ENCODE results near the gene GHRL.

The GHRL gene

DNA sequence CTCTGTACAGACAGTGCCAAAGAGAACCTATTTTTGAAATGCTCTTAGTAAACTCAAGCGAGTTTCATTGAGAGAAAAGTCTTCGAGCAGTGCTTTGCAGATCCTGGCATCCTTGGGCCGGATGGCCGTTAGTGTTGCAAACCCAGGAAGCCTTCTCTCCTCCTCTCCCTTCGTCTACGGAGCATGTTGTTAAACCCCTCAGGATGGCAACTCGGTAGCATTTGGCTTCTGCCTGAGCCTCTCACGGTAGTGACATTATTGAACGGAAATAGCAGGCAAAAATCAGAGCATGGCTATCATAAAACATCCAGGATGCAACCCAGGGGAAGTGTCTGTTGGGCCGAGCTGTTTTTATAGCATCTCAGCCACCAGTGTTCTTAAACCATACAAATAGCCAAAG is 34.8 kb upstream of the GHRL start:
- DNase-seq (ENCODE audit: low read depth, low spot score) = no peak

DNA sequence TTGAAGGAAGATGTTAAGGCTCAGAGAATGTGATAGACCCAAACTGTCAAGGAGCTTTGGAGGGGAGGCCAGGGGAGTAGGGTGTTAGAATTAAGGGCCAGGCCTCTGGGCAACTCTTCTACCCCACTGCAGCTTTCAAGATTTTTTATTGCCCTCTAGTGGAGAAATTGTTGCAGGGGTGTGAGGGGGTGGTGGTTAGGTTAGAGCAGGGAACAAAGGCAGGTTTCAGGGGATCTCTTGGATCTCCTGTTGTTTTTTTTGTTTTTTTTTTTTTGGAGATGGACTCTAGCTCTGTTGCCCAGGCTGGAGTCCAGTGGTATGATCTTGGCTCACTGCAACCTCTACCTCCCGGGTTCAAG is 29.6 kb upstream of the GHRL start:
- no peak for DNase-seq (ENCODE audit: low read depth, low spot score)

DNA sequence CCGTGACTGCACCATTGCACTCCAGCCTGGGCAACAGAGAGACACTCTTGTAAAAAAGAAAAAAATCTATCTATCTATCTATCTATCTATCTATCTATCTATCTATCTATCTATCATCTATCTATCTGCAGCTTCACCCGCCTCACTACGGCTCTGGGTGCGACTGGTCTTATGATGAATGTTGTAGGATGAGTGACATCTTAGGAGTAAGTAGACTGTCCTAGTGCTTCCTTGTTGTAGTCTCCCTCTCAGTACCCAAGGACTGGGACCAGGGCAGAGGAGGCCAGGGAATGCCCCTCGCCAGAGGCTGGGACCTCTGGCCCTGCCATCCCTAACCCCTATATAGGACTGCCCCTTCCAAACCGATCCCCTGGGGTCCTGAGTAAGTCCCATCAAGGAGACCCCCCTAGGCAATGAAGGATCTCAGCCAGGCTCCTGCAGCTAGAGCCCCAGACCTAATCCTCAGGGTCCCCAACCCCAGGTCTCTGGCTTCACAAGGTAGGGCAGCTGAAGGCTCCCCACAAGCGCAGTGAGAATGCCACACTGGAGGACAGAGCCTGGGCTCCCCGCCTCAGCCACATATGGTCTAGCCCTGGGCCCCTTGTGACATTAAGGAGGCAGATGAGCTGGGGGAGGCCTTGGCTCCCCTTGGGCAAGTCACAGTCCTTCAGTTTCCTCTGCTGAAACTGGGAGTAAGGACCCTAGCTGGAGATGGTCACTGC is 29.0 kb upstream of the GHRL start:
- no peak for DNase-seq (ENCODE audit: low read depth, low spot score)

DNA sequence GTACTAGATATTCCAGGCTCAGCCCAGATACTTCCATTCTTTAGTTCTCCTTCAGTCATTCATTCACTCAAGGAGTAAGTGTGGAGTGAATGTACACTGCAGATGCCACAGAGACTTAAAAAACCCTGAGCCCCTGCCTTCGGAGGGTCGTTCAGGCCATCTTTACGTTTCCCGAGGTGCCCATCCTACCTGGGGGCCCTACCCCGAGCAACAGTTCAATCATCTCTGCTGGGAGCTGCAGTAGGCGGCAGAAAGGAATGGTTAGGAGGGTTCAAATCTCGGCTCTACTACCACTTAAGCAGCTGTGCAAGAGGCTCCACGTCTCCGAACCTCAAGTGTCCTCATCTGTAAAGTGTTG is 27.6 kb upstream of the GHRL start:
- DNase-seq (ENCODE audit: low read depth, low spot score) = no peak

DNA sequence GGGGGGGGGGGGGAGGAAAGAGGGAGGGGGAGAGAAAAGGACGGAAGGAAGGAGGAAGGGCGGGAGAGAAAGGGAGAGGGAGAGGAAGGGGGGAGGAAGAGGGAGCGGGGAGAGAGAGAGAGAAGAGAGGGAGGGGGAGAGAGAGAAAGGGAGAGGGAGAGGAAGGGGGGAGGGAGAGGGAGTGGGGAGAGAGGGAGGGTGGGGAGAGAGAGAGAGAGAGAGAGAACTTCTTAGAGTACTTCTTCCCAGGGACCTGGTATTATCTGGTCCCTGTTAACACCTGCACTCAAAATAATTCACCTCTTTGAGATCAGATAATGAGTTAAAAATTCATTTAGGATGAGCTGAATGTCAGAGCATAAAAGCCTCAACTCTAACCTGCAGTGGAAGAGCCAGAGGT is 27.1 kb upstream of the GHRL start:
- no peak for DNase-seq (ENCODE audit: low read depth, low spot score)

DNA sequence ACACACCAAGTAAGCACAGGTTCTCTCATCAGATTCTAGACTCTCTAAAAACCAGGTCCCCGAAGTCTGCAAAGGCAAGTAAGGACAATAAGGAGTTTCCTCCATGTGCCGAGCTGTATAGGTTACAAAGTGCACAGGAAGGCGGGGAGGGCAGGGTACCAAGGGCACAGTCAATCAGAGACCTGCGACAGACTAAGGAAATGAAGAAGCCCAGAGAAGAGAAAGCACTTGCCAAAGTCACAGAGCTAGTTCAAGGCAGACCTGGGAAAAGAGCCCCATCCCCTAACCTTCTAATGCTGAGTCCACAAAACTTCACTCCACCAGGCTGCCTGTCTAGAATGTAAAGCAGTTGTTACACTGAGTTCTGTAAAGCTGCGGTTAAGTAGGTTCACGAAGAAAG is 26.5 kb upstream of the GHRL start:
- no peak for DNase-seq (ENCODE audit: low read depth, low spot score)

DNA sequence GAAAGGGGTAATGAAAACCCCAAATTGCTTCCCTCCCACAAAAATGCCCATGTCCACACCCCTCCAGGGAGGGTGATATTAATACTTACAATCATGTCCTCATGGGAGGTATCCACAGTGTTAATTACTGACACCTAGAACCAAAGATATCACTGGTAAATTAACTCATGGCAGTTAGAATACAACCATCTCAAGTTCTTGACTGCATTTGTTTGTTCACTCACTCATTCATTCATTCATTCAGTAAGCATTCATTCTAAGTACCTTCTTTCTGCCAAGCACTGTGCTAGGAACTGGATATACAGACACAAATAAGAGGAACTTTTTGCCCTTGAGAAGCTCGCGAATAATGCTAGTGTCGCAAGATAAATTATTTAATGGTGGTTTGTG is 25.2 kb upstream of the GHRL start:
- DNase-seq (ENCODE audit: low read depth, low spot score) = no peak

DNA sequence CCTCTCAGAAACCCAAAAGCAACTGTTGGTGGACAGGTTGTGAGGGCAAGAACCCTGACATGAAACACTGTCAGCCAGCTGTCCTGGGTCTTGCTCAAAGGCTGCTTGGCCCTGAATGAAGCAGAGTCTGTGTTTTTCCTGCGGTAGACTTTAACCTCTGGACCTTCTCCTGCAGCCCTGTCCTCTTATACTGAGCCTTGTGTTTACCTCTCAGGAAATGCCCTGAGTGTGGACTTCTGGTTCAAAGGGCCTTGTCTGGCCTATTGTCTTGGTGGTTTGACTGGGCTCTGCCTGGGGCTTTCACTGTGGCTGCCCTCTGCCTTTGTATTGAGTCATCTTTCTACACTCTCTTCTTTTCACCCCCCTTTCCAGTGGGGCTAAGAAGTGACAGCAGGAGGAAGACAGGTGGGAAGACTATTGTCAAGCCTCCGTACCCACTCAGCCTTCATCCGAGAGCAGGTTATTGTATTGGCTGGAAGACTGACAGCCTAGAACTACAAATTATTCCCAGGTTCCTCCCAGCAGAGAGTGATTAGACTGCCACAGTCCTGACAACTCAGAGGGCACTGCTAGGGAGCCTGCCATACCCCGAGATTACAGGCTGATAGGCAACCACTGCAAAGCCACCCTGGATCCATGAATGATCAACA is 24.7 kb upstream of the GHRL start:
- DNase-seq (ENCODE audit: low read depth, low spot score) = no peak

DNA sequence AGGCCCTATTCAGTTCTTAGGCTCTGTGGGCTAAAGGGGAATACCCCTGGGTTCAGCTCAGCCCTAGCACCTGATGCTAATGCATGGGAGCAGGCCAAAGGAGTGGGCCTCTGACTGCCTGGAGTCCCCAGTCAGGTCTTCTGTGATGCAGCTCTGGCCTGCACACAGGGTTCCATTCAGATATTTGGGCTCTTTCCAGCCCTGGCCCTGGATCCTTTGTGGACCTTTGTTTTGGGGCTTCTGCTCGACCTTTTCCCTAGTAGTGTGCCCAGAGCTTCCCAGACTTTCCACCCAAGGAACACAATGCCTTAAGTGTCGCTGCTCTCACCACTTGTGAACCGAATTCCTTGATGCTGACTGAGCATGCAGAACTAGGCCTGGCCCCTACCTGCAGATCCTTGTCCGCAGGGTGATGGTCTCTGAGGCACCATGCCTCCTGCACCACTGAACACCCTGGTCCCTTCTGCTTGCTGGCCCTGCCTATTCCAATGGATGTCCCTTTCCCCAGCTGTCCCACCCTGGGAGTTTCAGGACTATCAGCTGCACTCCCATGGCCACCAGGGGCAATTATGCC is 23.1 kb upstream of the GHRL start:
- no peak for DNase-seq (ENCODE audit: low read depth, low spot score)

DNA sequence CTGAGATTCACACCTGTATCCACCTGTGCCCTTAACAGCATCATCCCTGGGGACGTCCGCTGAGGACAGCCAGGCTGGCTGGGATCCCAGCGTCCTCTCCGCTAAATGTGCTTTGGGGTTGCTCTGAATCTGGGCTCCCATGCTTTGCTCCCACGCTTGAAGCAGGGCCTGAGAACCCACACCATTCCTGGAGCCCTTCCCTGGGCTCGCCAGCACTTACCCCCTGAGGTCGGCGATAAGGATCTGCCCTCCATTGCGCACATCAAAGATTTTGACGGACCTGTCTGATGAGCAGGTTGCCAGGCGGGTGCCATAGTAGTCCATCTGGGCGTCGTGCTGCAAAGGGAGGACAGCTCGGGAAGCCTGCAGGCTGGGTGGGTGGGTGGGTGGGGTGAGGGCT is 22.4 kb upstream of the GHRL start:
- no peak for DNase-seq (ENCODE audit: low read depth, low spot score)

DNA sequence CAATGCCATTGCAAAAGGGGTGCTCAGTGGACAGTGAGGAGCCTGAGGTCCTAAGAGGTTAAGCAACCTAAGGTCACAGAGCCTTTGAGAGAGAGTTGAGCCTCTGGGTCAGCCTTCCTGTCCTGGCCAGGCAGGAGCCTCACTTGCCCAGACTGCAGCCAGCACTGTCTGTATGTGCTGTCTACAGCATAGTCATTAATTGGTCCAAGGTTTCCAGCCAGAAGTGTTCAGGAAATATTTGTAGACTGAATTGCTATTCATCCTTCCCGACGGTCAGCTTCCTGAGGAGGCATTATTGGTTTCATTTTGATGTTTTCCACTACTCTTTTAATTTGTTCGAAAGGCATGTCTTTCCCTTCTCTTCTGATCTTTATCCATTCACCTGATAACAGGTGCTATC is 20.1 kb upstream of the GHRL start:
- DNase-seq (ENCODE audit: low read depth, low spot score) = no peak

DNA sequence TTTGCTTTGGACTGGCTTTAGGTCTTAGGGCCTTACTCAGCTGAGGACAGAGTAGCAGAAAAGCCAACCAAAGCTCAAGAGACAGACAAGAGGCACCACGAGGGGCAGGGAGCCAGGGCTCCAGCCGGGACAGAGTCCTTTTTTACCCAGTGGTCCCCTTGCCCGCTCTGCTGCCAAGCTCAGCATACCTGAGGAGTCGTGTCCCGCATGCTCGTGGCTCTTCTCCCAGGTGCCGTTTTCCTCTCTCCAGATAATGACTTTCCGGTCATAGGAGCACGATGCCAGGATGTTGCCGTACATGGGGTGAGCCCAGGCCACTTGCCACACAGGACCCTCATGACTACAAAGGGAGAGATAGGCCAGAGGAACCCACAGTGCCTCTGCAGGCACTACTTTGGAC is 19.6 kb upstream of the GHRL start:
- no peak for DNase-seq (ENCODE audit: low read depth, low spot score)

DNA sequence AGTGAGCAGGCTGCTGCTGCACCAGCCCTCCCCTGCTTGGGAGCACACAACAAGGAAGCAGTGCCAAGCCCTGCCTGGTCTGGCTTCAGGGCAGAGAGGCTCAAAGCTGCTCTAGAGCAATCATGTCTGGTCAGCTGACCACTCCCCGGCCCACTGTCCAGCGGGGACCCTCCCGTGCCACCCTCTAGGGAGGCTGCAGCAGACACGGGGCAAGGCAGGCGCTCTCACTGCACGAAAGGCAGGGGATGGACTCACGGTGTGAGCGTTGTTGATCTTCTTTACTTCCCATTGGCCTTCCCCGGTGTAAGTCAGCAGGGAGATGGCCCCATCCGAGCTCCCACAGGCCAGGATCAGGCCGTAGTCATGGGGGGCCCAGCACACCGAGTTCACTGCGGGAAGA is 19.0 kb upstream of the GHRL start:
- DNase-seq (ENCODE audit: low read depth, low spot score) = no peak

DNA sequence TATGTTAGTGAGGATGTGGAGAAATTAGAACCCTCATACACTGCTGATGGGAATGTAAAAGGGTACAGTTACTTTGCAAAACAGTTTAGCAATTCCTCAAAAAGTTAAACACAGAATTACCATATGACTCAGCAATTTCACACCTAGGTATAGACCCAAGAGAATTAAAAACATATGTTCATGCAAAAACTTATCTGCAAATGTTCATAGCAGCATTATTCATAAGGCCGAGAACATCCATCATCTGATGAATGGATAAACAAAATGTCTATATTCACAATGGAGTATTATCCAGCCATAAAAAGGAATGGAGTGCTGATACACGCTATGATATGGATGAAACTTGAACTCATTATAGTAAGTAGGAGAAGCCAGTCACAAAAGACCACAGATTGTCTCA is 17.8 kb upstream of the GHRL start:
- DNase-seq (ENCODE audit: low read depth, low spot score) = no peak

DNA sequence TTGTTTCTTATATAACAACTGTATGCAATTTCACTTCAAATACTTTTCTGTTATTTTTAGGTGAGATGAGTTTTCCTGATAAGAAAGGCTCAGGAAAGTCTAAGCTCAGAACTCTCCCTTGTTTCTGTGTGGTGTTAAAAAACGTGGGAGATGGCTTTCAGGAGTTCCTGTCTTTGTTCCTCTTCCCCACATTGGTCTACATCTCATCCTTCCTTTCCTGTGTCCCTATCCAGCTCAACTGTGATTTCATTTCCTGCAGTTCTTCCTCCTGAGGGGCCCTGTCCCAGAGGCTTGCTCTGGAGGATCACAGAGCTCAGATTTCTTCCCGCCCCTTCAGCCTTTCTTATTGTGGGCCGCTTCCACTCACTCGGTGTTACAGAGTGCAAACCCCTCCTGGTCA is 17.0 kb upstream of the GHRL start:
- DNase-seq (ENCODE audit: low read depth, low spot score) = no peak

DNA sequence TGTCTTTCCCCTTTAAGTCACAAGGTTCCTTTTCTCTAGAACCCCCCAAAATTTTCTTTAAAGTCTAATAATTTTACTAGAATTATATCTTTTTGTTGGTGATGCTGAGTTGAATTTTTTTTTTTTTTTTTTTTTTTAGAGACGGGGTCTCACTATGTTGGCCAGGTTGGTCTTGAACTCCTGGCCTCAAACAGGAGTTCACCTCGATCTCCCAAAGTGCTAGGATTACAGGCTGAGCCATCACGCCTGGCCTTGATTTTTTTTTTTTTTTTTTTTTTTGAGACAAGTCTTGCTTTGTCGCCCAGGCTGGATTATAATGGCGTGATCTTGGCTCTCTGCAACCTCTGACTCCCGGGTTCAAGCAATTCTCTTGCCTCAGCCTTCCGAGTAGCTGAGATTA is 15.9 kb upstream of the GHRL start:
- DNase-seq (ENCODE audit: low read depth, low spot score) = no peak

DNA sequence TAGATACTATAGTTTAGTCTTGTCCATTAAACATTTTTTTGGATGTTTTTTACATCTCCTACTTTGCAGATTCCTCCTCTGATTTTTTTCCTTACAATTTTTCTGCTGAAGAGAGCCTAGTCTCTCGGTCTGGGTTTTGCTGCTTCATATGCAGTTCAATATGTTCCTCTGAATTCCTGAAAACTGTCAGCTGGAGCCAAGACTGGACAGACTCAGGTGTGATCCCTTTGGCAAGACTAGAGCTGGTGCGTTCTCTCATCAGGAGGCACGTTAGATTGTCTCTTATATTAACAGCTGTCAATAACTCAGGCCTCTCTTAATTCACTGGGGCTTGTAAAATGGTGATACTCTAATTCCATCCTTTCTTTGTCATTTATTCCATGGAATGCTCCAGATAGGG is 13.4 kb upstream of the GHRL start:
- no peak for DNase-seq (ENCODE audit: low read depth, low spot score)

DNA sequence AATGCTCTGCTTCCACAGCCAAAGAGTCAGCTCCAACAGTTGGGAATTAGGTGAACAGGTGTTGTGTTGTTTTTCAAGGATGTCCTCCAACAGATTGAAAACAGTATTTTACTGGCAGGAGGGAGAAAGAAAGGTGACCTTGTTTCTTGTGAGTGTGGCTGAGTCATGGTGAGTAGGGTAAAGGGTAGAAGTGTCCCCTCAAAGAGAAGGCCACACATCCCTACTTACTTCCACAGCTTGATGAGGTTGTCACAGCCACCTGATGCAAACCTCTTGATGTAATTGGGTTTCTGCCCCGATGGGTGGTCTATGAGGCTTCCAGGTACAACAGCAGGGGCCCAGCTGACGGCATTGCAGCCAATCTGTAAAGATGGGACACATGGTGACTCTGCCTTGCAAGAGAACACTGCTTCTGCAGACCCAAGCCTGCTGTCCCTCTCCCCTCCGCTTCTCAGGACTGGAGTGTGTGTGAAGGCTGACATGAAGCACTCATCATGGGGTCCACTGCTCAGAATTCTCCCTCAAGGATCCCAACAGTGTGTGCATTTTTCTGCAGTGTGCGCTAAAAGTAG is 12.7 kb upstream of the GHRL start:
- no peak for DNase-seq (ENCODE audit: low read depth, low spot score)

DNA sequence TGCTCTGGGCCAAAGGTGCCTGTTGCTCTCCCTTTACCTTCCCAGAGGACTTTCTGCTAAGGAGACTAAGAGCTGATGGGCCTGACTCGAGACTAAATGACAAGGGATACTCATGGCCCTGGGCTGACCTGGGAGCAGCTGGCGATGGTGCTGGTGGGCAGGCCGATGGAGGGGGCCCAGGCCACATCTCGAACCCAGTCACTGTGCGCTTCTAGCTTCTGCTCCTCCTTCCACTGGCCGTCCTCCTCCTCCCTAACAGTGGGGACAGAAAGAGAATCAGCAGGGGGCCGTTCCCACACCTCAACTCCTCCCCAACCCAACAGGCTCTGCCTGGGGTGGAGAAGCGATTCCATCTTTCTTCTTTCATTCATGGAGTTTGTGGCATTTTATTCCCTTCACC is 12.2 kb upstream of the GHRL start:
- DNase-seq (ENCODE audit: low read depth, low spot score) = no peak

DNA sequence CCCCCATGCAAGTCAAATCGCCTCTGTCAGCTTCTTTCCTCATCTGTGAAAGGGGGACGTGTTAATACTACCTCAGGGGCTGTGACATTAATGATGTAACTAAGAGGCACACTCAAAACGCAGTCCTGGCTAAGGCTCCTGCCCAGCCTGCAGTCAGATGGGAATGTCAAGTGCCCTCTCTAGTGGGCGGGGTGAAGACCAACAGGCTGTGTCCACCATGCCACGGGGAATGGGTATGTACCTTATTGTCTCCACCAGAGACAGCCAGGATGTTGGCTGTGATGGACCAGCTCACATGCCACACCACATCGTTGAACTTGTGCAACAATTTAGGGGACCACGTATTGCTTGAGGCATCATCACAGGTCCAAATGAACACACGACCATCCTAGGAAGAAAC is 11.0 kb upstream of the GHRL start:
- DNase-seq (ENCODE audit: low read depth, low spot score) = no peak

DNA sequence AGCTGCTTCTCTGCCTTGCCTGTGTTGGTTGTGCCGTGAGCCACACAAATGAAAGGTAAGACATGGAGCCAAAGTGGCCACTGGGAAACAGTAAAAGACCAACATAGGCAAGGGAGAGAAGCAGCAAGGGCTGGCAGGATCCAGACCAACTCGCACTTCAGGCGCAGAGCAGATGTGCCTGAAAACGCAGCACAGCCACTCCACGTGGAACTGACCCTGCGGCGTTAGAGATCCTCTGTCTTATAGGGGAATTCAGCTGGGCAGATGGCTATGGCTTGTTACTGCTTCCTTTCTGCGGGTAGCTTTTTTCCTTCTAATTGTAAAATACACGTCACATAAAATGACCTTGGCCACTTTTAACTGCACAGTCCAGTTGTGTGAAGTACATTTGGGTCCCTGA is 10.4 kb upstream of the GHRL start:
- DNase-seq (ENCODE audit: low read depth, low spot score) = no peak

DNA sequence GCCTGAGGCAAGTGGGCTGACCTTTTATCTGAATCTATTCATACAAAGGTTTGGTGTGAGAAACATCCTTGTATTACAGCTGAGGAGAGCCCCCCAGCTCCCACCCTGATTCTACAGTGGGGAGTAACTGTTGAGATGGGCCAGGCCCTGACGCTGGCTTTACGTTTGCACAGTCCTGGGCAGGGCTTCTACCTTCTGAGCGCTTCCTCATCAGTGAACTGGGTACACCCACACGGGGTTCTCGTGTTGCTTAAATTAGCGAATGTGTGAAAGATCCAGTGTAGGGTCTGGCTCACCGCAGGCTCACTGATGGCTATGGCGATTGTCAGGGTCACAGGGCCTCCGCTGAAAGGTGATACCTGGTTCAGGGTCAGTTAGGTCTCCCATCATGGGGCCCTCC is 7.3 kb upstream of the GHRL start:
- no peak for DNase-seq (ENCODE audit: low read depth, low spot score)

DNA sequence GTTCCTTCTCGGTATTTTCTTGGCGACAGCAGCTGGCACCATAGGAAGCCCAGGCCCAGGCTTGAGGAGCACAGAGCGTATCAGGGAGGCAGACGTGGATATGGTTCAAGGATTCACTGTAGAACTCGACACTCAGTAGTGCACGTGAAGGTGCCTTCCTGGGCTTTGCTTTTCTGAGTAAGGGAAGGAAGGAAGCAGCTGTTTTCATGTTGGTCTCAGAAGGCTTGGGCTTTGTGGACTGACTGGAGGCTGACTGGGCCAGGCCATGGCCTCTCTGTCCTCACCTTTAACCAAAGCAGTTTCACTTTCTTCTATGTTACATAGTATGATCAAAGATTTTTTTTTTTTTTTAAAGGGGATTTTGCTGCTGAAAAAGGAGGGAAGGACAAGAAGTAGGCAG is 6.9 kb upstream of the GHRL start:
- DNase-seq (ENCODE audit: low read depth, low spot score) = no peak

Data from activated naive CD8-positive, alpha-beta T cell treated with anti-CD3 and anti-CD28 coated beads, Interleukin-2, amount 50 U/mL, for 16 hours (primary cell).